ENCODE measurements around the gene BOD1L2.

DNA sequence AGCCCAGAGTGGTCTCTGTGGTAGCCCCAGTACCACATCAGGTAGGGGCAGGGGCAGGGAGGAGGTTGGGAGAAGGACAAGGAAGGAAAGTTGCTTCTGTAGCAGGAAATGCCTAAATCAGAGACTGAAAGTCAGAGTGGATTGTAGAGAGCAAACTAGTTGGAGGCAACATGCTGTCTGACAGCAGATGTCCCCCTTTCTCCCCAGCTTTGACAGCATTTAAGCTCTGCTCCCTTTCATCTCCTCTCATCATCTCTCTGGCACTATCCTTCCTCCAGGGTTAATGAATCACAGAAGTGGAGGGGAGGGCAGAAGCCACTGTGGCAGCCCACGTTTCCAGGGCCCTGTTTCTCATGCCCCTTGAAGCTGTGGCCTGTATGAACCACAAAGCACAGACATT, 50.4 kb downstream of the BOD1L2 start:
- no peak for TF ChIP-seq POLR2A (IDR thresholded peaks at IDR 0.05; ENCODE audit: borderline replicate concordance, extremely low read depth, insufficient read depth, insufficient read length)
- TF ChIP-seq, protein P1, sequence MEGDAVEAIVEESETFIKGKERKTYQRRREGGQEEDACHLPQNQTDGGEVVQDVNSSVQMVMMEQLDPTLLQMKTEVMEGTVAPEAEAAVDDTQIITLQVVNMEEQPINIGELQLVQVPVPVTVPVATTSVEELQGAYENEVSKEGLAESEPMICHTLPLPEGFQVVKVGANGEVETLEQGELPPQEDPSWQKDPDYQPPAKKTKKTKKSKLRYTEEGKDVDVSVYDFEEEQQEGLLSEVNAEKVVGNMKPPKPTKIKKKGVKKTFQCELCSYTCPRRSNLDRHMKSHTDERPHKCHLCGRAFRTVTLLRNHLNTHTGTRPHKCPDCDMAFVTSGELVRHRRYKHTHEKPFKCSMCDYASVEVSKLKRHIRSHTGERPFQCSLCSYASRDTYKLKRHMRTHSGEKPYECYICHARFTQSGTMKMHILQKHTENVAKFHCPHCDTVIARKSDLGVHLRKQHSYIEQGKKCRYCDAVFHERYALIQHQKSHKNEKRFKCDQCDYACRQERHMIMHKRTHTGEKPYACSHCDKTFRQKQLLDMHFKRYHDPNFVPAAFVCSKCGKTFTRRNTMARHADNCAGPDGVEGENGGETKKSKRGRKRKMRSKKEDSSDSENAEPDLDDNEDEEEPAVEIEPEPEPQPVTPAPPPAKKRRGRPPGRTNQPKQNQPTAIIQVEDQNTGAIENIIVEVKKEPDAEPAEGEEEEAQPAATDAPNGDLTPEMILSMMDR (IDR thresholded peaks at IDR 0.05 in 2 of 3, conservative IDR thresholded peaks at IDR 0.05 in 1 of 3; ENCODE audit: borderline replicate concordance in 1 of 3, insufficient read depth in 1 of 3, low read depth in 2 of 3, low read length in 2 of 3) = no peak
- TF ChIP-seq, protein P2, sequence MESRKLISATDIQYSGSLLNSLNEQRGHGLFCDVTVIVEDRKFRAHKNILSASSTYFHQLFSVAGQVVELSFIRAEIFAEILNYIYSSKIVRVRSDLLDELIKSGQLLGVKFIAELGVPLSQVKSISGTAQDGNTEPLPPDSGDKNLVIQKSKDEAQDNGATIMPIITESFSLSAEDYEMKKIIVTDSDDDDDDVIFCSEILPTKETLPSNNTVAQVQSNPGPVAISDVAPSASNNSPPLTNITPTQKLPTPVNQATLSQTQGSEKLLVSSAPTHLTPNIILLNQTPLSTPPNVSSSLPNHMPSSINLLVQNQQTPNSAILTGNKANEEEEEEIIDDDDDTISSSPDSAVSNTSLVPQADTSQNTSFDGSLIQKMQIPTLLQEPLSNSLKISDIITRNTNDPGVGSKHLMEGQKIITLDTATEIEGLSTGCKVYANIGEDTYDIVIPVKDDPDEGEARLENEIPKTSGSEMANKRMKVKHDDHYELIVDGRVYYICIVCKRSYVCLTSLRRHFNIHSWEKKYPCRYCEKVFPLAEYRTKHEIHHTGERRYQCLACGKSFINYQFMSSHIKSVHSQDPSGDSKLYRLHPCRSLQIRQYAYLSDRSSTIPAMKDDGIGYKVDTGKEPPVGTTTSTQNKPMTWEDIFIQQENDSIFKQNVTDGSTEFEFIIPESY (IDR thresholded peaks at IDR 0.05; ENCODE audit: extremely low read depth, insufficient replicate concordance, low read length) = no peak
- no peak for TF ChIP-seq EZH2phosphoT487 (IDR thresholded peaks at IDR 0.05; ENCODE audit: borderline replicate concordance)
- TF ChIP-seq, protein P3, sequence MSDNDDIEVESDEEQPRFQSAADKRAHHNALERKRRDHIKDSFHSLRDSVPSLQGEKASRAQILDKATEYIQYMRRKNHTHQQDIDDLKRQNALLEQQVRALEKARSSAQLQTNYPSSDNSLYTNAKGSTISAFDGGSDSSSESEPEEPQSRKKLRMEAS (IDR thresholded peaks at IDR 0.05) = no peak
- TF ChIP-seq POLR2AphosphoS5 (IDR thresholded peaks at IDR 0.05; ENCODE audit: low read depth, low read length) = no peak
- TF ChIP-seq RAD21 (IDR thresholded peaks at IDR 0.05; ENCODE audit: low read depth) = no peak
- TF ChIP-seq SIN3A (IDR thresholded peaks at IDR 0.05; ENCODE audit: low read depth) = no peak
- TF ChIP-seq EZH2 (IDR thresholded peaks at IDR 0.05) = no peak
- TF ChIP-seq FOSL1 (IDR thresholded peaks at IDR 0.05; ENCODE audit: low read depth) = no peak
- no peak for TF ChIP-seq CEBPB (IDR thresholded peaks at IDR 0.05; ENCODE audit: low read depth)

All from HCT116 (cell line).